HG02973 (cell line): Measurements from ENCODE around the gene FAF2.

Source experiments
- ATAC-seq: cut with Tn5 transposase; IDR thresholded peaks from one replicate; pipeline ENCODE4 v1.9.1; 2021; ENCODE audit warnings: moderate library complexity; ENCODE audit not compliant: unreplicated experiment

The FAF2 gene

DNA sequence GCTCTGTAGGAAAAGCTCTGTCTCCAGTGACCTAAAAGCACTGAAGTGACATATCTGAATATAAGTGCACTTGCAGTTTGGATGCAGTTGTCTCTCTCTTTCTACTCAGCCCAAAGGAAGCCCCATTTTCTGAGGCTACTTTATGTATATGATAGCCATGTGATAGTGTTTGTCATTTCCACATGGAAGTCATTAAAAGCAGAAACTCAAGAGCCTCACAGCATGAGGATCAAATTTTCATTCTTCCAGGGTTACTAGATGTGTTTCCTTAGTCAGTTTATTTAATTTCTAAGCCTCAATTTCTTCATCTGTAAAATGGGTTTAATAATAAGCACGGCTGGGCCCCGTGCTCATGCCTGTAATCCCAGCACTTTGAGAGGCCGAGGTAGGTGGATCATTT is 52.3 kb downstream of the FAF2 start:
- ATAC-seq = no peak

DNA sequence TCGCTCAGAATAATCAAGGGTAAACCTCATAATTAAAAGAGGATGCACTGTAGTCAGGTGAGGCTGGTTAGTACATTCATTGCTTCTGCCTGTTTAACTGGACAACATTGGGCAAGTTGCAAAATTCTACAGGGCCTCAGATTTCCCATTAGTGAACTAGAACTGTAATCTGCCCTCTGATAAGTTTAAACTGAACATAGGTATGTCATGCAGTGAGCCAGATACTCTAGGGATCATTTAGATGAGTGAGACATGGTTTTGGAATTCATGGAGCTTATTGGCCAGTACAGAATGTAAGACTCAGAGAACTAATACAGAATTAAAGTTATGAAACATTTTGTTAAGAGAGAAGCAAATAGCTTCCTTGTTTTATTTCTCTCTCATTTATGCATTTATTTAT is 53.1 kb downstream of the FAF2 start:
- no peak for ATAC-seq

DNA sequence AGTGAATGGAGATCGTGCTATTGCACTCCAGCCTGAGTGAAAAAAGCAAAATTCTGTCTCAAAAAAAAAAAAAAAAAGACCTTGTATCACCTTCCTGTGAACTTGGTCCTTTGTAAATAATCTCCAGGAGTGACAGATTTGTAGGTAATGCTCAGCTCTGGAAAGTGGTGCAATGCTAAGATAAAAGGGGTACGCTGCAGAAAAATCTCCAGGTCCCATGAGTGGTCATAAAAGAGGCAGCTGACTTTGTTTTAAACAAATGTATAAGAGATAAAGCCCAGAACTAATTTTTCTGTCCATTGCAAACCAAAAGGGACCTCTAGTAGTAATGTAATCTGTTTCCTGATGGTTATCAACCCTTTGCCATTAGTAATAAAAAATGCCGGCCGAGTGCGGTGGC is 55.3 kb downstream of the FAF2 start:
- no peak for ATAC-seq

DNA sequence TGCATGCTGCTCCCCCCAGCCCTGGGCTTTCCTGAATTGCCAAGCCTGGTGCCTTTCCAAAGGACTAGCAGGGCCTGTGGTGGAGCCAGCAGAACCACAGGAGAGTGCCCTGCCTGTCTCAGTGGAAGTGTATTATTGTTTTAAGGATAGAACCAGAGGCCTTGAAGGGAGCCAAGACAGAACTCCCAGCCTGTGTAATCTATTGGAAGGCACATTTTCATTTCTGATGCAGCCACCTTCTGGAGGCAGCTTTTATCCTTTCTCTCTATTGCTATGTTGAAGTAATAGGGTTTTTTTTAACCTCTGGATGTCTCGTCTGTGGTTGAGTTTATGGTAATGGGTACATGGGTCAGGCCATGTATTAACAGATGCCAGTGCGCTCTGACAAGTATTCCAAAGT is 59.7 kb downstream of the FAF2 start:
- ATAC-seq = no peak

DNA sequence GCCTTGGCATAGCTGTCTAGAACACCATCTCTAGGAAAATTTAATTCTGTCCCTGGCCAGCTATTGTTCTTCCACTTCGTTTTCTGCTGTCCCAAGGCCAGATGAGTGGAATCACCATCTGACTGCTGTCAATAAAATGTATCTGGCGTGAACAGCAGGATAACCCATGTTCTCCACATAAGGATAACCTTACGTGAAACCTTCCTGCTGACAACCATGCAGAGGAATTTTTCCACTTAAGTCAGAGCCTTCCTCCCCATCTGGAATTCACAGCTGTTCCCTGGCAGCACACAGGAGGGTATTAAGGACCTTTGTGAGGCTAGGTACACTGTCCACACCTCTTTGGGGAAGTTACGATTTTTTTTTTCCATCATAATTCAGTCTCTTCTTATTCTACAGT is 60.4 kb downstream of the FAF2 start:
- no peak for ATAC-seq

DNA sequence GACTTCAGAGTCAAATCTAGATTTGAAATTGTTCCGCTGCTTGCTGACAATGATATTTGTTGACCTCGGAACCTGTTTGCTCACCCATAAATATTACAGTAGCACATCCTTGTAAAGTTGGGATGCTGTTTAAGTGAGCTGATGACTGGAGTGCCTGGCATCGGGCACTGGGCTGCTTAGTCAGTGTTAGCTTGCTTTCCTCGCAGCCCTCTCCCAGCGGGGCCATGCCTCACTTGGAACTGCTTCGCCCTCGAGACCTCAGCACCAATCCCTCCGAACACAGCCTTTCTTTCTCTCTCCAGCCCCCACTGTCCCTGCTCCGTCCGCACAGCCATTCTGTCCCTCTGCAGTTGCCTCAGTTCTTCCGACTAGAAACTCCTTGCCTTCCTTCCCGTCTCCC is 65.6 kb downstream of the FAF2 start:
- ATAC-seq = no peak

DNA sequence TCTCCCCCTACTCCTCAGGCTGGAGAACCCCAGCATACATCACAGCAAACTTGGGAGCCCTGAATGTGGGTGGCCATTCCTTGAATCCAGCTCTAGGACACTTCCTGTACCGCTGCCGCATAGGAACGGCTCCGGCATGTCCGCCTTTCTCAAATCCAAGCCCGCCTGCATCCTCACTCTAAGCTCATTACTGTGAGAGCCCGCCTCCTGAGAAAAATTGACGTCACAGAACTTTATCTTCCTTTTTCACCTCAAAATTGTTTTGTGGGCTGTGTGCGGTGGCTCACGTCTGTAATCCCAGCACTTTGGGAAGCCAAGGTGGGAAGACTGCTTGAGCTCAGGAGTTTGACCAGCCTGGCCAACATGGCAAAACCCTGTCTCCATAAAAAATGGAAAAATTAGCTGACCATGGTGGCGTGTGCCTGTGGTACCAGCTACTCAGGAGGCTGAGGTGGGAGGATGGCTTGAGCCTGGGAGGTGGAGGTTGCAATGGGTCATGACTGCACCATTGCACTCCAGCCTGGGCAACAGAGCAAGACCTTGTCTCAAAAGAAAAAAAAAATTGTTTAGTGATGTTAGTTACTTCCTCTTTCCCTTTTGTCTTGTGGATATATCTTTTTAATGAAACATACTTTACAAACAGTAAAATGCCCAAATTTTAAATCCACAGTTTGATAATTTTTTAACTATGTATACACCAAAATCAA is 66.2 kb downstream of the FAF2 start:
- no peak for ATAC-seq

DNA sequence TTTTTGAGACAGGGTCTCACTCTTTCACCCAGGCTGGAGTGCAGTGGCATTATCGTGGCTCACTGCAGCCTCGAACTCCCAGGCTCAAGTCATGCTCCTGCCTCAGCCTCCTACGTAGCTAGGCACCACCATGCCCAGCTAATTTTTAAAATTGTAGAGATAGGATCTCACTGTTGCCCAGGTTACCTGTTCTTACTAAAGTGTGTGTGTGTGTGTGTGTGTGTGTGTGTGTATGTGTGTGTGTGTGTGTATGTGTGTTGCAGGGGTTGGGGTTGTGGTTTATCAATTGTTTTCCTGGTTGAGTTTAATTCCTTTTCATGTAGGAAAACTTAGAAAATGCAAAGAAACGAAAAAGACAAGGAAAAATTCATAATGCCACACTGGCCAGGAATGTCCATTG is 67.2 kb downstream of the FAF2 start:
- no peak for ATAC-seq

DNA sequence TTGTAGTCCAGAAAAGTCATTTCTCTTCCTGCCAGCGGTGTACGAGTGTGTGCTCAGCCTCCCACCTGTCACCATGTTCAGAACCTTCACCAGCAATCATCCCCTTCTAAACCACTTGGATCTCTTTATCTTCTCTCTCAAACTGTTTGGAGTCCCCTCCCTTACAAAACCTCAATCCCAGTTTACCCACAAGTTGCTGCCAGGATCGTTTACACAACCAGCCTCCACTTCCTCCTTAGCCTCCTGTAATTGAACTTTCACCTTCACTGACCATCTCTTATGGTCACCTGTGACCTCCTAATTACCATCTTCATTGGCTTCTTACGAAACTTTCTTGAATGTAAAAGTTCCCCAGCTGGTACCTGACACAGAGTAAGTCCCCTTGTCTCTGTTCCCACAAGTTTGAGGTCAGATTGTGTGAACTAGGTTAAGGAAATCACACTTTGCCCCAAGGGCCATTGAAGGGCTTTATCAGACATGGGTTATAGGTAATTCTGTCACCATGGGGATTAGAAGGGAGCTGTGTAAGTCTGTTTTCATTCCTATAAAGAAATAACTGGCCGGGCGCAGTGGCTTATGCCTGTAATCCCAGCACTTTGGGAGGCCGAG is 69.0 kb downstream of the FAF2 start:
- no peak for ATAC-seq

DNA sequence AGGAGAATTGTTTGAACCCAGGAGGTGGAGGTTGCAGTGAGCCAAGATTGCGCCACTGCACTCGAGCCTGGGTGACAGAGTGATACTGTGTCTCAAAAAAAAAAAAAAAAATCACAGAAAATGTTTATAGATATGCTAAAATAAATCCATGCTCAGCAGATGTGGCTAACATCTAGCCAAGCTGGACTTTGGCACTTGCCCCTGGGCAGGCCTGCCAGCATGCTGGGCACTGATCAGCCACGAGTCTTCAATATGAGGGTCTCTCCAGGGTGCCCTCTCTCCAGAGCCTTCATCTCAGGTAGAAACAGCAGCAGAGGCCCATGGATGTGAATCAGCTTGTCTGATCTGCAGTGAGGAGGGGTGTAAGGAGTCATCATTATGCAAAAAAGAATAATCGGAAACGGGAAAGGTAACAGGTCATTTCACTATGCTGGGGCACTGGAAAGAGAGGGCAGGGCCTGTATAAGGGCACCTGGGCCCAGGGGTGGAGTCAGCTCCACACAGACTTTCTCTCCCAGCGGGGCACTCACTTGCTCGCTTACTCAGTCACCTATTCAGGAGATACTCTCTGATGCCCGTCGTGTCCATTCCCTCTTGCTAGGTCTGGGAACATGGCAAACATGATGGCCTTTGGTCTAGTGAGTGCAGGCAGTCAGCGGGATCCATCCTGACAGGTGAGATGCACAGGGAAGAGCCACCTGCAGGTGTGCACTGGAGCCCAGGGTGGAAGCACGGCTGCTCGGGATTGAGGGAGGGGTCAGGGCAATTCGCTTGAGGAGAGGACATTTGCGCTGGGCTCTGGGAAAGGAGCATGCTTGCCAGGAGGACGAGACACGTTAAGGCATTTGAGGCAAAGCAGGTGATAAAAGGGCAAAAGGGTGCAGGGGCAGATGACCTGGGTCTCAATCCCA is 71.9 kb downstream of the FAF2 start:
- no peak for ATAC-seq

DNA sequence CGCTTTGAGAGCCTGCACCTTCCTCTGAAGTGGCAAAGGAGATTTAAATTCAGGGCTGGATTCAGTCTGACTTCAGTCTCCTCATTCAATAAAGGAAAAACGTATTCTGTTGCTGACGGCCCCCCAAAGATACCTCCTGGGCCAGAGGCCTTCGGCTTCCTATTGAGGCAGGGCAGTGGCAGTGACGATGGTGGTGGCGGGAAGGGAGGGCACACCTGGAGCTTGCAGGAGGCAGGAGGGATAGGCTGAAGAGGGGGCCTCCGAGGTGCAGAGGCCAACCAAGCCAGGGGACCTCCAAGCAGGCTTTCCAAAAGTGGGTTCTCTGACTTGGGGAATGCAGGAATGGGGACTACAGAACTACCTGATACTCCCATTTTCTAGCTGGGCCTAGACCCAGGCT is 73.1 kb downstream of the FAF2 start:
- ATAC-seq = no peak

DNA sequence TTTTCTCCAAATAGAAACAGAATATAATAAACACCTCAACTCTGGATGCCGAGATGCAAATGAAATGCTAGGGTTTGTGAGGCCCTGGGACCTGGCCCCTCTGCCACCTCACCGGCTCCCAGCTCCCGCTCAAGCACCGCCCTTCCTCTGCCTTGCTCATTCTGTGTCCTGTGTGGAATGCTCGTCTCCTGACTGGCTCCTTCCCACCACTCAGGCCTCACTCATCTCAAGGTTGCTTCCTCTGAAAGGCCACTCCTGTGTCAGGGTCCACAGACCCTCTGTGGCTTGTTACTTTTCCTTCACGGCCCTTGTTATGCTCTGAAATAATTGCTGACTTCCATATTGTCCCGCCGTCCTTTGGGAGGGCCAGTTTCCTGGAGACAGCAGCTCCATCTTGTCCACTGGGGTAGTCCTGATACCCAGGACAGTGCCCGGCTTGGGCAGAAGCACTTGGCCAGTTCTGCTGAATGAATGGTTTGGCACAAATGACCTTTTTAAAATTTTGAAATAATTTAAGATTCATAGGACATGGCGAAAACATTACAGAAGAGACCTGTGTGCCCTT is 73.6 kb downstream of the FAF2 start:
- ATAC-seq = no peak

DNA sequence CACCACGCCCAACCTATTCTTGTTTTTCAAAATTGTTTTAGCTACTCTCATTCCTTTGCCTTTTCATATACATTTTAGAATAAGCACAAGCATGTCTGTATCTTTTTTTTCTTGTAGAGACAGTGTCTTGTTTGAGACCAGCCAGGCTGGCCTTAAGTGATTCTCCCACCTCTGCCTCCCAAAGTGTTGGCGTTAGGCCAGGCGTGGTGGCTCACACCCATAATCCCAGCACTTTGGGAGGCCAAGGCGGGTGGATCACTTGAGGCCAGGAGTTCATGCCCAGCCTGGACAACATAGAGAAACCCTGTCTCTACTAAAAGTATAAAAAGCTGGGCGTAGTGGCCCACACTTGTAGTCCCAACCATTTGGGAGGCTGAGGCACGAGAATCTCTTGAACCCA is 76.0 kb downstream of the FAF2 start:
- no peak for ATAC-seq

DNA sequence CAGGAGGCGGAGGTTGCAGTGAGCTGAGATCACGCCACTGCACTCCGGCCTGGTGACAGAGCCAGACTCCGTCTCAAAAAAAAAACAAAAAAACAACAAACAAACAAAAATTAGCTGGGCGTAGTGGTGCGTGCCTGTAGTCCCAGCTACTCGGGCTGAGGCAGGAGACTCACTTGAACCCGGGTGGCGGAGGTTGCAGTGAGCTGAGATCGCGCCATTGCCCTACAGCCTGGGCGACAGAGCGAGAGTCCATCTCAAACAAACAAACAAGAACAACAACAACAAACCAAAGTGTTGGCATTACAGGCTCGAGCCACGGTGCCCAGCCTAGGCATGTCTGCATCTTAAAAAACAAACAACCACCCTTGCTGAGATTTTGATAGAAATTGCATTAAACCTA is 76.8 kb downstream of the FAF2 start:
- no peak for ATAC-seq

DNA sequence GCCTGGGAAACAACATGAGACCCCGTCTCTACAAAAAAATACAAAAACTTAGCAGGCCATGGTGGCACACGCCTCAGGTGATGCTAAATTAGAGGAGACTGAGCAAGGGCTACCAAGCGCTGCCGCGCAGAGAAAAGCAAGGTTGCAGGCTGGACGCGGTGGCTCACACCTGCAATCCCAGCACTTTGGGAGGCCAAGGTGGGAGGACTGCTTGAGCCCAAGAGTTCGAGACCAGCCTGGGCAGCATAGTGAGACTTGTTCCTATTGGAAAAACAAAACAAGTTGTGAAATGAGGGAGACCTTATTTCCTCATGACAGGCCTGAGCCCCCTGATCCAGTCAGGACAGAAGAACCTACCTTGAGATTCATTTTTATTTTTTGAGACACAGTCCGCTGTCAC is 77.5 kb downstream of the FAF2 start:
- ATAC-seq = no peak

DNA sequence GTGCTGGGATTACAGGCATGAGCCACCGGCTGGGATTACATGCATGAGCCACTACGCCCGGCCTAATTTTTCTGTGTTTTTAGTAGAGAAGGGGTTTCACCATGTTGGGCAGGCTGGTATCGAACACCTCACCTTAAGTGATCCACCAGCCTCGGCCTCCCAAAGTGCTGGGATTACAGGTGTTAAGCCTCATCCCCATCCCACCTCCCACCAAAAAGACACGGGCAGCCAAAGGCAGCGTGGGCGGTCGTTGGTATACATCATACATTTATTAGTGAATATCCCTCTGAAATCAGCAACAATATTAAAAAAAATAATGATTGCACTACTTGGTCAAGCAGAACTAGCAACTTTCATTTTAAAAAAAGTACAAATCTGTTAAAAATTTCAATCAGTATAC is 78.3 kb downstream of the FAF2 start:
- no peak for ATAC-seq

DNA sequence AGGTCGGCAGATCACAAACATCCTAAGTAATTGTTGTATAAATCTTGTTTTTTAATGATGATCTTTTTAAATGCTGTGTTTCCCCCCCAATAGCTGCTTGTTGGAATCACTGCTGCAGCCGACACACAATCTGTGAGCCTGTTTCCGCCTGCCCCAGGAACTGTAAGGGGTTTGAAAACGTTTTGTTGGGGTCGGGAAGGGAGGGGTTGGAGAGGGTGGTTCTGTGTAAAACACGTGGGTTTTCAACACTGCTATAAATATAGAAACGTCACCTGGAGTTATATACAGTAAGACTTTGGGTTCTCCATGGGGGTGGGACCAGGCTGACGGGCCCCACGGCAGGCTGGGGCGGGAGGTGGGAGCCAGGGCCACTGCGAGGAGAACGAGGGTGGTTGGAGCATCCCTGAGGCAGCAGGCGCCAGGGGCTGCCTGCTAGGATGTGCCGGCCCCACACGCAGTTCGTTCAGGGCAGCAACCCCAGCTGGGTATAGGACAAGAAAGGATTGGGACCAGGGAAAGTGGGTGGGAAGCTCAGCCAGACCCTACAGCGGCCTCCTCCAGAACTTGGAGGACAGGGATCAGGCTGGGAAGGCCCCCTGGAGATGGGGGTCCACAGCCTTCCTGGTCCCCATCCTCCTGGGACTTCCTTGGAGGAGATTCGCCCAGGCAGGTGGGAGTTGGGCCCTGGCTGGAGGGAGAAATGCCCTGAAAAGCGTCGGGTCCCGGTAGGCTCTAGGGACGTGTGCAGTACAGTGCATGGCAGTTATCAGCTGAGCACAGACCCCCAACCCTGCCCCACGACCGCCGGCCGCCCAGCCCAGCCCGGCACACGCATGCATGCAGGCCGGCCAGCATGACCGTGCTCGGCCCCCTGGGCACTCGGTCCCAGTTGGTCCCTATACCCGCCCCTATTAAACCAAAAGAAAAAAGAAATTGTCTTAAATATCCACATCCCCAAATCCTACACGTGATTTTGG is 79.3 kb downstream of the FAF2 start:
- no peak for ATAC-seq

DNA sequence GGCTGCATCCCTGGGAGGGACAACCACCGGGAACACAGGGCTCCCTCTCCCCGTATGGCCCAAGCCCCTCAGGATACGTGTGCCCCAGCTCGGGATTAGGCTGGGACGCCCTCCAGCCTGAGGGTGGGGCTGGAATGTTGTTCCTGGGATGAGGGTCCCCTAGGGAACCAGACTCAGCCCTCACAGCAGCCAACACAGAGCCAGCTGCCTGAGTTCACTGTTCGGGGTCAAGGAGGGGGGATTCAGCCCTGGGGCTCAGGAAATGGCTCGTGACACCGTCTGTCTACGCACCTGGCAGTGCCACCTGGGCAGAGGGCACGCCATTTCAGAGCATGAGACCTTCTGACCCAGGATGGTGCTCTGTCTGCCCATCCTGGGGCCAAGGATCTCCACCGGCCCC is 80.1 kb downstream of the FAF2 start:
- ATAC-seq = no peak

DNA sequence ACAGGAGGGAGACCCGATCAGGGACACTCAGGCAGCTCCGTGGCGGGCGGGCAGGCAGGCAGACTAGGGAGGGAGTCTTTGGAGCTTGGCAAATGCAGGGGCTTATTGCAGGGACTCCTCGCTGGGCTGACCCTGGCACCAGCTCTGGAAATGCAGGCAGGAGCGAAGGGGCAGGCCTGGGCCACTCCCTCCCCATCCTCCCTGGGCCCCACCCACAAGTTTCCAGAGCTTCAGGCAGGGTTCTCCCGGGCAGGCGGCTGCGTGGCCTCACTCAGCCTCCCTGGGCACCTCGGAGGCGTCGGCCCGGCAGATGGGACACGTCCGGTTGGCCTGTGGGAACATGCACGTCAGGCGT is 80.6 kb downstream of the FAF2 start:
- ATAC-seq = no peak

DNA sequence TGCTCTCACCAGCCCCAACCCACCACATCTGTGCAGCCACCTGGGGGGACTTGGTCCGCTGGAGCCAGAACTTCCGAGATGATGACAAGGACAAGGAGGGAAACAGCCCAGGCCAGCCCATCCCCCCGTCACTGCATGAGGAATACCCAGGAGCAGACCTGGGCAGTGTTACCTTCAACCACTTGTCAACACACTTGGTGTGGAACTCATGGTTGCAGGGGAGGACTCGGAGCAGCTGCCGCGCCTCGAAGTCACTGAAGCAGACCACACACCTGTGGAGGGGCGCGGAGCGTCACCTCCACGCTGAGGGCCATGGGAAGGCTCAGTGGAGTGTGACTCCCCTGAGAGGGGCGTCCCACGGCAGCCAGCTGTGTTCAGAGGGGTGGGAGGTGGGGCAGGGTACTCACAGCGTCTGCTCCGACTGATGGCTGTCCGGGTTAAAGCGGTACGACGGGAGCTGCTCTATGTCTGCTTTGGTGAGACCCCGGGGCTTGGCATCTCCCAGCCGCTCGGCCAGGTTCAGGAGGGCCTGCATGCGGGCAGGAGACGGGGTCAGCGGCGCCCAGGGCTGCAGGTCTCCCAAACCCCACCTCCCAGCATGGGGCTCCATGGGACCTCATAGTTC is 81.0 kb downstream of the FAF2 start:
- no peak for ATAC-seq
